ENCODE measurements around the gene PDZD4. TPM values are rescaled to one million over a fixed set of nuclear protein-coding genes. Genes with fewer than 3 reads are reported as not detected.

The PDZD4 gene
- total and polyA plus RNA-seq, 9 of the 15 experiments (the other 6 are each of a cell fraction or from before 2014, with no cell fraction given): 0.05 to 0.38 (median 0.07) TPM; not detected in 5

GRCh38 chrX:153765138-153766079, 64.9 kb downstream of the PDZD4 start (continued):
- TF ChIP-seq ZNF609 (CRISPR knock-in tag; IDR thresholded peaks at IDR 0.05; ENCODE audit: borderline replicate concordance) (no peak), ZEB2 (IDR thresholded peaks at IDR 0.05) (0 out of 2 replicates have a peak, but pooled peaks have one; percentile 30), FUS (optimal IDR thresholded peaks at IDR 0.05; ENCODE audit: low read depth, low read length) (no peak), YBX1 (IDR thresholded peaks at IDR 0.05) (no peak), PTBP1 (IDR thresholded peaks at IDR 0.05; ENCODE audit: low read depth, low read length) (no peak), PML (IDR thresholded peaks at IDR 0.05; ENCODE audit: low read length) (peak; percentile 22; the same call in 1 of the 2 replicates), ZNF146 (CRISPR knock-in tag; IDR thresholded peaks at IDR 0.05; ENCODE audit: unreplicated experiment) (no peak), JUN (IDR thresholded peaks at IDR 0.05; ENCODE audit: borderline replicate concordance, low read depth, low read length) (no peak), JUN (CRISPR knock-in tag; IDR thresholded peaks at IDR 0.05; ENCODE audit: borderline replicate concordance) (no peak), ZBTB17 (CRISPR knock-in tag; IDR thresholded peaks at IDR 0.05) (no peak), E4F1 (CRISPR knock-in tag; IDR thresholded peaks at IDR 0.05; ENCODE audit: borderline replicate concordance) (no peak), ZNF23 (CRISPR knock-in tag; IDR thresholded peaks at IDR 0.05) (no peak), SRSF7 (optimal IDR thresholded peaks at IDR 0.05; ENCODE audit: low read depth, low read length) (no peak), U2AF1 (optimal IDR thresholded peaks at IDR 0.05; ENCODE audit: low read depth, low read length) (no peak), ZBTB1 (CRISPR knock-in tag; IDR thresholded peaks at IDR 0.05; ENCODE audit: borderline replicate concordance, low read depth) (no peak), ZBTB34 (CRISPR knock-in tag; IDR thresholded peaks at IDR 0.05) (no peak)
- TF ChIP-seq, protein P1, sequence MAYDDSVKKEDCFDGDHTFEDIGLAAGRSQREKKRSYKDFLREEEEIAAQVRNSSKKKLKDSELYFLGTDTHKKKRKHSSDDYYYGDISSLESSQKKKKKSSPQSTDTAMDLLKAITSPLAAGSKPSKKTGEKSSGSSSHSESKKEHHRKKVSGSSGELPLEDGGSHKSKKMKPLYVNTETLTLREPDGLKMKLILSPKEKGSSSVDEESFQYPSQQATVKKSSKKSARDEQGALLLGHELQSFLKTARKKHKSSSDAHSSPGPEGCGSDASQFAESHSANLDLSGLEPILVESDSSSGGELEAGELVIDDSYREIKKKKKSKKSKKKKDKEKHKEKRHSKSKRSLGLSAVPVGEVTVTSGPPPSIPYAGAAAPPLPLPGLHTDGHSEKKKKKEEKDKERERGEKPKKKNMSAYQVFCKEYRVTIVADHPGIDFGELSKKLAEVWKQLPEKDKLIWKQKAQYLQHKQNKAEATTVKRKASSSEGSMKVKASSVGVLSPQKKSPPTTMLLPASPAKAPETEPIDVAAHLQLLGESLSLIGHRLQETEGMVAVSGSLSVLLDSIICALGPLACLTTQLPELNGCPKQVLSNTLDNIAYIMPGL (CRISPR knock-in tag; IDR thresholded peaks at IDR 0.05): no peak

Measured in K562 (cell line).